GM23248 (cell line): Measurements from ENCODE around the gene ADK. TPM values are rescaled to one million over a fixed set of nuclear protein-coding genes. Genes with fewer than 3 reads are reported as not detected.

Experiments used
- DNase-seq: peaks from one replicate; pipeline ENCODE4 v3.0.0-alpha.2; 2015
- H2AFZ ChIP-seq: fragments of 200-600 bp; sonication (generic); 2 replicates; pipeline ENCODE4 v1.6.1; 2016; ENCODE audit warnings: antibody characterized with exemption
- H3F3A ChIP-seq: fragments of 200-600 bp; sonication (generic); 2 replicates; pipeline ENCODE4 v1.6.1; 2016; ENCODE audit warnings: mild to moderate bottlenecking, antibody characterized with exemption, mixed run types; ENCODE audit not compliant: insufficient read depth
- H3K27ac ChIP-seq: fragments of 200-600 bp; sonication (generic); 2 replicates; pipeline ENCODE4 v1.5.1; 2016; ENCODE audit warnings: mild to moderate bottlenecking
- H3K27me3 ChIP-seq: fragments of 200-600 bp; sonication (generic); replicated peaks from 2 replicates; pipeline ENCODE4 v1.6.1; 2016; ENCODE audit warnings: mild to moderate bottlenecking; ENCODE audit not compliant: insufficient read depth
- H3K36me3 ChIP-seq: fragments of 200-600 bp; sonication (generic); 2 replicates; pipeline ENCODE4 v1.6.1; 2016; ENCODE audit warnings: low read depth, mild to moderate bottlenecking
- H3K4me1 ChIP-seq: fragments of 200-600 bp; sonication (generic); 2 replicates; pipeline ENCODE4 v1.6.1; 2016; ENCODE audit warnings: mild to moderate bottlenecking; ENCODE audit not compliant: insufficient read depth
- H3K4me2 ChIP-seq: fragments of 200-600 bp; sonication (generic); one replicate; pipeline ENCODE4 v1.6.1; 2016; ENCODE audit warnings: mild to moderate bottlenecking; ENCODE audit not compliant: unreplicated experiment
- H3K4me3 ChIP-seq: fragments of 200-600 bp; sonication (generic); 2 replicates; pipeline ENCODE4 v1.5.1; 2016; ENCODE audit warnings: mild to moderate bottlenecking
- H3K79me2 ChIP-seq: fragments of 200-600 bp; sonication (generic); 2 replicates; pipeline ENCODE4 v1.6.1; 2016; ENCODE audit warnings: mild to moderate bottlenecking; ENCODE audit not compliant: insufficient read depth
- H3K9ac ChIP-seq: fragments of 200-600 bp; sonication (generic); 2 replicates; pipeline ENCODE4 v1.6.1; 2016; ENCODE audit warnings: mild to moderate bottlenecking
- H3K9me2 ChIP-seq: fragments of 200-600 bp; sonication (generic); 2 replicates; pipeline ENCODE4 v1.6.1; 2016; ENCODE audit warnings: mixed run types, mild to moderate bottlenecking, moderate library complexity; ENCODE audit not compliant: insufficient read depth
- H3K9me3 ChIP-seq: fragments of 200-600 bp; sonication (generic); one replicate; pipeline ENCODE4 v1.6.1; 2017; ENCODE audit warnings: low read depth
- H4K20me1 ChIP-seq: fragments of 200-600 bp; sonication (generic); 2 replicates; pipeline ENCODE4 v1.6.0; 2016; ENCODE audit not compliant: insufficient read depth
- EZH2 ChIP-seq: fragments of 200-600 bp; sonication (generic); IDR thresholded peaks from 2 replicates; pipeline ENCODE4 v1.6.1; 2018; ENCODE audit warnings: antibody characterized with exemption, mild to moderate bottlenecking; ENCODE audit not compliant: insufficient read depth, poor library complexity, severe bottlenecking
- EZH2phosphoT487 ChIP-seq: fragments of 200-600 bp; sonication (generic); IDR thresholded peaks from 2 replicates; pipeline ENCODE4 v1.6.1; 2018; ENCODE audit warnings: antibody characterized with exemption, moderate library complexity, mild to moderate bottlenecking, low read depth; ENCODE audit not compliant: insufficient read depth
- WGBS, 2 experiments: methylation state at CpG; one replicate each; pipeline ENCODE4 v1.1.6; 2015 to 2017; ENCODE audit warnings: low lambda C conversion rate in 2 of 2, low coverage in 1 of 2; ENCODE audit errors: missing lambda C conversion rate in 2 of 2; 5-methylcytosine and 5-hydroxymethylcytosine counted together
- in situ Hi-C: fragments of 300-500 bp; cut with MboI; formaldehyde crosslinking; loops from 2 replicates; pipeline ENCODE4 v1.15.0; 2020
- polyA plus RNA-seq: library from polyadenylated mRNA; unstranded; fragments of >200 nt; fragmentation: Nextera tagmentation; extraction: Ambion mirVana; gene quantifications from 2 replicates; pipeline ENCODE4 v1.2.1, GENCODE V29; 2016
- total RNA-seq: library from RNA; depleted of rRNA; stranded (reverse); fragments of >200 nt; shearing (Covaris generic); gene quantifications from 2 replicates; pipeline ENCODE4 v1.2.3, GENCODE V29; 2014

ADK gene
- total and polyA plus RNA-seq, 2 experiments from 2014 or later, result 43.7 to 75.1 TPM

- H3K36me3 ChIP-seq, result peaks cover 5% of the 10 kb centered on the region; the same call in 1 of the 2 replicates
- H3K4me1 ChIP-seq, result no peaks in the 10 kb centered on the region
- H2AFZ ChIP-seq, result no peak overlapping the region
- H3K9me3 ChIP-seq, result no peaks in the 10 kb centered on the region
- H3K4me3 ChIP-seq, result no peak overlapping the region
- H3K27ac ChIP-seq, result no peak overlapping the region
- no peak overlapping the region for H3K9ac ChIP-seq
- H3K27me3 ChIP-seq, result no peaks in the 10 kb centered on the region
- 51 to 60% methylated on average over 2 of the region's 2 CpGs for WGBS, 2 experiments
- no peak overlapping the region for H3K4me2 ChIP-seq
- no peaks in the 10 kb centered on the region for H3K9me2 ChIP-seq
- H3F3A ChIP-seq, result no peaks in the 10 kb centered on the region
- no peak for DNase-seq
- H3K79me2 ChIP-seq, result no peaks in the 10 kb centered on the region
- TF ChIP-seq EZH2 (no peak), EZH2phosphoT487 (no peak)
- in situ Hi-C loops, result no loop called here
- no peaks in the 10 kb centered on the region for H4K20me1 ChIP-seq
These were observed 472.8 kb downstream of the ADK start for GRCh38 chr10:74623786-74624185.

GRCh38 chr10:74624501-74624900 is 473.5 kb downstream of the ADK start:
- no peak for DNase-seq
- Histone ChIP-seq H2AFZ (no peak overlapping the region), H3K4me3 (no peak overlapping the region), H3K9ac (no peak overlapping the region), H3K4me1 (no peaks in the 10 kb centered on the region), H3K27ac (no peak overlapping the region), H3F3A (no peaks in the 10 kb centered on the region), H3K36me3 (peaks cover 5% of the 10 kb centered on the region; the same call in 1 of the 2 replicates), H3K79me2 (no peaks in the 10 kb centered on the region), H4K20me1 (no peaks in the 10 kb centered on the region), H3K4me2 (no peak overlapping the region), H3K9me3 (no peaks in the 10 kb centered on the region), H3K27me3 (no peaks in the 10 kb centered on the region), H3K9me2 (no peaks in the 10 kb centered on the region)
- TF ChIP-seq EZH2, result no peak
- no peak for TF ChIP-seq EZH2phosphoT487
- in situ Hi-C loops, result no loop called here
- 67 to 81% methylated on average over 1 of the region's 1 CpG for WGBS, 2 experiments

- H3K27me3 ChIP-seq, result no peaks in the 10 kb centered on the region
- no peaks in the 10 kb centered on the region for H3K79me2 ChIP-seq
- 51 to 53% methylated on average over 2 of the region's 2 CpGs for WGBS, 2 experiments
- in situ Hi-C loops, result no loop called here
- H3K4me2 ChIP-seq, result no peak overlapping the region
- no peak overlapping the region for H3K4me3 ChIP-seq
- no peak overlapping the region for H3K27ac ChIP-seq
- no peaks in the 10 kb centered on the region for H3K4me1 ChIP-seq
- no peaks in the 10 kb centered on the region for H3K9me3 ChIP-seq
- DNase-seq, result peak; percentile 1
- H3F3A ChIP-seq, result no peaks in the 10 kb centered on the region
- H3K9ac ChIP-seq, result no peak overlapping the region
- H4K20me1 ChIP-seq, result no peaks in the 10 kb centered on the region
- no peaks in the 10 kb centered on the region for H3K36me3 ChIP-seq
- TF ChIP-seq EZH2phosphoT487 (no peak), EZH2 (no peak)
- H3K9me2 ChIP-seq, result no peaks in the 10 kb centered on the region
- no peak overlapping the region for H2AFZ ChIP-seq
These were observed 477.1 kb downstream of the ADK start for GRCh38 chr10:74628136-74628535.

- Histone ChIP-seq H3F3A (no peaks in the 10 kb centered on the region), H3K9me2 (no peaks in the 10 kb centered on the region), H3K4me2 (no peak overlapping the region), H3K27me3 (no peaks in the 10 kb centered on the region), H3K27ac (no peak overlapping the region), H3K9ac (no peak overlapping the region), H3K4me3 (no peak overlapping the region), H3K79me2 (no peaks in the 10 kb centered on the region), H2AFZ (no peak overlapping the region), H3K4me1 (no peaks in the 10 kb centered on the region), H3K36me3 (no peaks in the 10 kb centered on the region; the same call in 1 of the 2 replicates), H4K20me1 (no peaks in the 10 kb centered on the region), H3K9me3 (no peaks in the 10 kb centered on the region)
- in situ Hi-C loops, result no loop called here
- TF ChIP-seq EZH2 (no peak), EZH2phosphoT487 (no peak)
- DNase-seq, result no peak
These were observed 484.0 kb downstream of the ADK start for GRCh38 chr10:74634995-74635536.

DNA sequence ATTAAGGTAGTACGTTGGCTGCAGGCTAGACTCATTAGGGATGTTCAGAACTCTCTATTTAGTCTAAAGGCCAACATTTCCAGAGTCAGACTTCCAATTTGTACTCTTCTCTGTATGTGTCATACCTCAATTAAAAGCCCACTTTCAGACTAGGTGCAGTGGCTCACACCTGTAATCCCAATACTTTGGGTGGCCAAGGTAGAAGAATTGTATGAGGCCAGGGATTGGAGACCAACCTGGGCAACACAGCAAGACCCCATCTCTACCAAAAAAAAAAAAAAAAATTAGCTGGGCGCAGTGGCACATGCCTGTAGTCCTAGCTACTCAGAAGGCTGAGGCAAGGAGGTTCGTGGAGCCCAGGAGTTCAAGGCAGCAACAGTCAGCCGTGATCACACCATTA is 484.6 kb downstream of the ADK start:
- Histone ChIP-seq H3K9me3 (no peaks in the 10 kb centered on the region), H3K9ac (no peak overlapping the region), H3F3A (no peaks in the 10 kb centered on the region), H3K4me2 (no peak overlapping the region), H3K4me1 (no peaks in the 10 kb centered on the region), H2AFZ (no peak overlapping the region), H3K9me2 (no peaks in the 10 kb centered on the region), H3K4me3 (no peak overlapping the region), H3K79me2 (no peaks in the 10 kb centered on the region), H3K27ac (no peak overlapping the region), H4K20me1 (no peaks in the 10 kb centered on the region), H3K36me3 (no peaks in the 10 kb centered on the region; the same call in 1 of the 2 replicates), H3K27me3 (no peaks in the 10 kb centered on the region)
- no peak for TF ChIP-seq EZH2phosphoT487
- no peak for TF ChIP-seq EZH2
- no peak for DNase-seq
- 97 to 99% methylated on average over 4 of the region's 4 CpGs for WGBS, 2 experiments
- in situ Hi-C loops, result no loop called here
